GM10266 (cell line): Measurements from ENCODE around the gene AAGAB.

Experiments
- DNase-seq: peaks from one replicate; pipeline ENCODE4 v3.0.0; 2012; ENCODE audit errors: extremely low spot score
- TF ChIP-seq, protein P1 (sequence below): IDR thresholded peaks from 2 replicates; pipeline ENCODE4 v1.5.1; 2012; ENCODE audit warnings: mild to moderate bottlenecking, low read depth; ENCODE audit not compliant: control insufficient read depth, insufficient read depth; ENCODE audit errors: missing control alignments

AAGAB gene

DNA sequence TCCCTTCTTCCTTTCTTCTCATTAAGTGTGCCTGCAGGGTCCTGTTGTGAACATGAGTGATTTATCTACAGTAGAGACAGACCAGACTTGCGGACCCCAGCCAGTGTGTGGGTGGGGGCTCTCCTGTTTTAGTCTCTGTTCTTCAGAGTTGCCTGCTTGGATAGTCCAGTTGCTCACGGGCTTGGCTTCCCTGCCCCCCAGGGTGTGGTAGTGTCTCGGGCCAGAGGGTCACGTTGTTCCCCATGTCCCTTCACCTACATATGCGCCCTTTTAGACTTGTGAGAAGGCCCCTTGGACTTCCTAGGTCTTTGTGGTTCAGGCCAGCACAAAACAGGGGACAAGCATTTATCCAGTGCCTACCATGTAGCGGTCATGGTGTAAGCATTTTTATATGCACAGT is 85.8 kb downstream of the AAGAB start:
- TF ChIP-seq, protein P1, sequence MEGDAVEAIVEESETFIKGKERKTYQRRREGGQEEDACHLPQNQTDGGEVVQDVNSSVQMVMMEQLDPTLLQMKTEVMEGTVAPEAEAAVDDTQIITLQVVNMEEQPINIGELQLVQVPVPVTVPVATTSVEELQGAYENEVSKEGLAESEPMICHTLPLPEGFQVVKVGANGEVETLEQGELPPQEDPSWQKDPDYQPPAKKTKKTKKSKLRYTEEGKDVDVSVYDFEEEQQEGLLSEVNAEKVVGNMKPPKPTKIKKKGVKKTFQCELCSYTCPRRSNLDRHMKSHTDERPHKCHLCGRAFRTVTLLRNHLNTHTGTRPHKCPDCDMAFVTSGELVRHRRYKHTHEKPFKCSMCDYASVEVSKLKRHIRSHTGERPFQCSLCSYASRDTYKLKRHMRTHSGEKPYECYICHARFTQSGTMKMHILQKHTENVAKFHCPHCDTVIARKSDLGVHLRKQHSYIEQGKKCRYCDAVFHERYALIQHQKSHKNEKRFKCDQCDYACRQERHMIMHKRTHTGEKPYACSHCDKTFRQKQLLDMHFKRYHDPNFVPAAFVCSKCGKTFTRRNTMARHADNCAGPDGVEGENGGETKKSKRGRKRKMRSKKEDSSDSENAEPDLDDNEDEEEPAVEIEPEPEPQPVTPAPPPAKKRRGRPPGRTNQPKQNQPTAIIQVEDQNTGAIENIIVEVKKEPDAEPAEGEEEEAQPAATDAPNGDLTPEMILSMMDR: no peak
- no peak for DNase-seq

DNA sequence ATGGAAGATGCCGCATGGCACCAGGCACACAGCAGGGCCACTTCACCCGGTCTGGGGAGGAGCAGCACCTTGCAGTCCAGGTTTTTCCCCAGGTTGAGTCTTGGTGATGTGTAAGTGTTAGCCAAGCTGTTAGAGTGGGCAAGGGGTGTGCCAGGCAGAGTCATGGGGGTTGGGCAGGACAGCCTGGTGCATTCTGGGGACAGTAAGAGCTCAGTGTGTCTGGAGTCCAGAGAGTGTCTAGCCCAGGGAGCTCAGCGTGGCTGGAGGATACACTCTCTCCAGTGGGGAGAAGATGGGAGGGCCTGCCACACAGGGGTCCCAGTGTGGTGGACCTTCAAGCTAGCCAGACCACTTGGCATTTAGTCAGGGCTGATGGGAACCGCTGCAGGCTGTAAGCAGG is 87.4 kb downstream of the AAGAB start:
- TF ChIP-seq, protein P1: no peak
- no peak for DNase-seq

DNA sequence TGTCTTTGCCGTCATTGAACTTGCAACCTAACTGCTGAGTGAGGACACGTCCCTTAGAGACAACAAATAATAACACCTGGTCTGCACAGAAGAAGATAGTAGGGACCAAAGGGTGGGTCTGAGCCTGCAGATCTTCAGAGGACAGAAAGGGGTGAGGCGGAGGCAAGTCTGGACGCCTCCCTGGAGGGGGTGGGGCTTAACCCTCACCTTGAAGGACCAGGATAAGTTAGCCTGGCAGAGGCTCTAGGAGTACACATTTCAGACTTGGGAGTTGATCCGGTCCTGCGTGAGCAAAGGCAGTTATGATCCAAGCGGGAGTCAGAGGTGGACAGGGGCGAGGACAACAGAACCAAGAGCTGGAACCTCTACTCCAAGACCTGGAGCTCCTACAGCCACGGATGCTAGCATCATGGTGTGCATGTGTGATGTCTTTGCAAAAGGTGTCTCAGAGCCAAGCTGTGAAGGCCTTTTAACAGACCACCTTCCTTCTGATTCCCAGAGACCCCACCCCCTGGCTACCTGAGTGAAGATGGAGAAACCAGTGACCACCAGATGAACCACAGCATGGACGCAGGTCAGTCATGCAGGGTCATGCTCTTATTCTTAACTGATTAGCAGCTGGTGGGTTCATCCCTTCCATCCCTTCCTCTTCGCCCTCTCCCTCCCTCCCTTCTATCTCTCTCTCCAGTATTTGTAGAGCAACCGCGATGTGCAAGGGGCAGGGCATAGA is 88.0 kb downstream of the AAGAB start:
- DNase-seq: no peak
- TF ChIP-seq, protein P1: no peak

DNA sequence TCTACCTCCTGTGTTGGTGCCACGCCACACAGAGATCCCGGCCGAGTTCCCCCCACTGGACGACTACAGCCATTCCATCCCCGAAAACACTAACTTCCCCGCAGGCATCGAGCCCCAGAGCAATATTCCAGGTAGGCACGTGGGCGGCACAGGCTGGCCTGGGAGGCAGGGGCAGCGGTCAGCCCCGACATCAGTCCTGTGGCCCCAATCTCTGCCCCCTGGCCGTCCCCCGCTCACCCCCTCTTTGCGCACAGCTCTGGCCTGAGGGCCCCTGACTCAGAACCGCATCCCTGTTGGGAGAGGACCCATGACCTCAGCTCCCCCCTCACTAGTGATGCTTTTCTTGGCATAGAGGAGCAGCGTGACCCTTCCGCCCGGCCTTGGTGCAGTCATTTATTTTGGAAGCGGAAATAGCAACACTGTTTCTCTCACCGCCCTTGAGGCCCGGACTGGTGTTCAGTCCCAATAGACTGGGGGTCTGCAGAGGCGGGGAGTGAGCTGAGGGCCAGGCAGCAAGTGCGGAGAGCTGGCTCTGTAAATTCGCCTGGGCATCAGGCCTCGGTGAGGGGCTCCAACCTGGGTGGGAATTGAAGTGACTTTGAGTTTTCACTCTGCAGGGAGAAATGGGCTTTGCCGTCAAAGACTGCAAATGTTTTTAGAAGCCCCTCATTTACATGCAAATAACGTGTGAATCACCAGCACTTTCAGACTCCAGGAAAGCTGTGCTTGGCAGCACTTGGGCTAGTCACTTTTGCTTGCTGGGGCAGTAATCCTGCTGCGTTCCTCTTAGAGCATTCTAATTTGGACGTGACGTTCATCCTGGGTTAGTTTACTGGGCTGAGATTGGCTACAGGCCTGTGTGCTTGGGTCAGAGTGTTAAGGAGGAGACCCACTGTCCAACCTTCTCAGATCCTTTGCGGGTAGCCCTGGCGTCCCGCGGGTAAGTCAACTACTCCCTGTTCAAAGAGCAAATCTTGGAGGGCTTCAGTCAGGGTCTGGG is 88.9 kb downstream of the AAGAB start:
- TF ChIP-seq, protein P1: no peak
- DNase-seq: no peak

DNA sequence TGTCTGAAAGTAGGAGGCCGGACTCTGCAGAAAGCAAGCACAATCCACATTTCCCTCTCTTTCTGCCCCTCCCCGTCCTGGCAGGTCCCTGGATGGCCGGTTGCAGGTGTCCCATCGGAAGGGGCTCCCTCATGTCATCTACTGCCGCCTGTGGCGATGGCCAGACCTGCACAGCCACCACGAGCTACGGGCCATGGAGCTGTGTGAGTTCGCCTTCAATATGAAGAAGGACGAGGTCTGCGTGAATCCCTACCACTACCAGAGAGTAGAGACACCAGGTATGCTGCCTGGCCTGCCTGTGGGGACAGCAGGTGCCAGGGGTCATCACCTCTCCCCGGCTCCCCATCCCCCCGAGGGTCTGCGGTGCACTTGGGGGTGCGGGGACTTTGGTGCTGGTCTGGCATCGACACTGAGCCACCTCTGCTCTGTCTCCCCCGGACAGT is 89.6 kb downstream of the AAGAB start:
- no peak for DNase-seq
- TF ChIP-seq, protein P1: no peak

DNA sequence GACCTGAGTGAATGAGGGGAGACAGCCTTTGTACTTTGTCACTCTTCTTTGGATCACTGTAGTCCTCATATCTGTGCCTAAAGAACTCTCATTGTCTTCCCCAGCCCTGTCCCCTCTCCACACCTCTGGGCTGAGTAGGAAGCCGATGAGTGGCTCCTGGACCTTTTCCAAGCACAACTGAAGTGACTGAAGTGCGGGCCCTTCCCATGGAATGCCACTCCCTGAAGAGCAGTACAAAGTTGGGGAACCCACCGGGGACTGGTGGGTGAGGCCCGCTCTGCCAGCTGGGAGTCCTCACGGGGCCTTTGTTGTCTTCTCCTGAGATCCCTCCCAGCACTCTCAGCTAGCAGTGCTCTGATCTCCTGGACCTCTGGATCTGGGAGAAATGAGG is 90.1 kb downstream of the AAGAB start:
- TF ChIP-seq, protein P1: no peak
- DNase-seq: no peak
